T47D (cell line): ENCODE measurements around the gene THSD7A.

Source experiments
- DNase-seq, 2 experiments: peaks; one replicate each; pipeline versions ENCODE4 v3.0.0 to v3.0.0-alpha.2; 2011 to 2012; ENCODE audit warnings: low read depth in 1 of 2, low spot score in 1 of 2
- JUND ChIP-seq: IDR thresholded peaks from 2 replicates; pipeline ENCODE4 v1.6.1; 2012; ENCODE audit warnings: low read depth
- in situ Hi-C: cut with HindIII; loops from 2 replicates; pipeline ENCODE4 v1.10.0; 2016; ENCODE audit warnings: low sequenced_read_pairs, low pct_unique_long_range_greater_than_20kb

Gene THSD7A

DNA sequence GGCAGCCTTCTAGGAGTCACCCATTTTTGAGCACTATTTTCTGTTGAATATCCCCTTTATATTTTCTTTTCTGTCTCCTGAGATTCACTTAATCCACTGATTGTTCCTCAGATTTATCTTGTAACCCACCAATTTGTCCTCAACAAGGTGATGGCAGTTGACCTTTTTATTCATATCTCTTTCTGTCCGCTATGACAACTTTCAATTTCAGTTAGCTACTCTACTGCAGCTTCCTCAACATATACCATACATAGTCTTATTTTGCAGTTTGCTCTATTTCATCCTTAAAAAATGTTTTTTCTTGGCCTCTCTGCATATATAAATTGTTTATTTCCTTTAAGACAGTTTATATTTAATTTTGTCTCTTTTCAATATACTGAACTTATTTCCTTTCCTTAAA, 101.3 kb downstream of the THSD7A start:
- in situ Hi-C loops: no loop called here
- no peak for DNase-seq
- no peak for TF ChIP-seq JUND

DNA sequence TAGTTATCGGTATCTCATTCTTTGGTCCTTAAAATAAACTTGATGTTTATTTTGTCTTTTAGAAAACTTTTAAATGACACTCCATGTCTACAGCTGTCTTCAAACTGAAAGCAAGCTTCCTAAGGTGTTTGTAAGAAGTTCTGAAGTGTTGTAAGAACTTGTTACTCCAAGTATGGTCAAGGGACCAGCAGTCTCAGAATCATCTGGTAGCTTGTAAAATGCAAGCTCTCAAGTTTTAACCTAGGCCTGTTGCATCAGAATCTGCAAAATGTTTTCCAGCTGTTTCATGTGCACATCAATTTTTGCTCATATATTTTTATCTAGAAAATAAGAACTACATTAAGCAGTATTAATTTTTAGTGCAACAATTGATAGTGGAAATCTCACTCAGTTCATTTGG, 104.1 kb downstream of the THSD7A start:
- in situ Hi-C loops: no loop called here
- no peak for TF ChIP-seq JUND
- no peak for DNase-seq

DNA sequence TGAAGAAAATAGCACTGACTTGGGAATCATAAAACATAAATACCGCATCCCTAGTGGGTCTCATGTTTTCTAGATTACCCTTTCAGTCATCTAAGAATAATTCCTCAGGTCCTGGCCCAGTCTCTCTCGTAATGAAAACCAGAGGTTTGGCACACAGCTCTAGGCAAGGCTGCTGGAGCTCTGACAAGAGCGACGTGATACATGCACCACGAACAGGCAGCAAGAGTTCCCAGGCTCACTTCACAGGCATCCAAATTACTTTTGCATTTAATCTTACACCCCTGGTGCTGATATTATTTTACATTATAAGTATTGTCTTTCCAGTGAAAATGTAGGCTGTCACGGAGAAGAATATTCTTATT, 105.2 kb downstream of the THSD7A start:
- DNase-seq: no peak
- in situ Hi-C loops: no loop called here
- TF ChIP-seq JUND: no peak

DNA sequence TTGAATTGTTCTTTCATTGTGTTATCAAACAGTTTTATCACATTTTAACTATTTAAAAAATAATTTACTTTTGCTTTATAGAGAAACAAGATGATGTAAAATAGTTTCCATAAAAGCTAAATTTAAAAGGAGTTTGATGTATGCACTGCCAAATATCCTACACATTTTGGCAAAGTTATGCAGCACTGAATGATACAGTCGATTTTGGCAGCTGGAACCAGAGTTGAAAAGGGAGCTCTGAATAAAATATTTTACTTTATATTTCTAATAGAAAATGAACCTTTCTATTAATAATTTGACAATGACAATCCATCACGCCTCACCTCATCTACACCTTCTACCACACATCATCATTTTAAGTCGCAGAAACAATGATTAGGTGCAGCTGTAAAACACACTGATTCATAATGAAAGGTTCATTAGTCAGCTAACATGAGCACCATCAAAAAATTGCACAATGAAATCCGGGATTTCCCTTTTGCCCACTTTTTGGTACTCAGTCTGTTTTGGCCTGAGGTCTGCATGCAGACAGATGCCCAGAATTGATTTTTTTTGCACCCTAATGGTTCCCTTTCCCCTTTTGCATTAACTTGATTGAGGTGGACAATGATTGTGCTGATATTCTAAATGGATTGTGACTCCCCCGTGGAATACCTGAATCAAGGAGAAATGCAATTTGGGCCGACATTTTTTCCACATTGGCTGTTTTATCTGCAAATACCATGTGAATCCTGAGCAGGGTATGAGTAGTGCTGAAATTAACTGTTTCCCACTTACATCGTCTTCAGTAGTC, 105.8 kb downstream of the THSD7A start:
- in situ Hi-C loops: no loop called here
- no peak for TF ChIP-seq JUND
- DNase-seq: no peak

DNA sequence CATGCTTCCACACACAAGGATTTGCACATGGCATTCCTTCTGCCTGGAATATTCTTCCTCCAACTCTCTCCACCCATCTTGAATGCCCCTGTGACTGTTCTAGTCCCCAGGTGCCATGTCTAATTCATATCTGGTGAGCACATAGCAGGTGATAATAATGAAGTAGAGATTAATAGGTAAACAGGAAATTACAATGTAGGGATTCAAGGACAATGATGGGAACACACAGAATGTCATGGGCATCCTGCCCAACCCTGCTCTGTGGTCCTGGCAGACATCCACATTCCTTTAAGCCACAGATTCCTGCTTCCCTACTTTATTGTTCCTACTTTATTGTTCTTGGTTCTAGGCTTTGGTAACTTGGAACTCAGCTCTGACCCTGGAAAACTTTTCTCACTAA, 115.8 kb downstream of the THSD7A start:
- in situ Hi-C loops: no loop called here
- DNase-seq: peak in 1 of 2 experiments; percentile 61
- no peak for TF ChIP-seq JUND

DNA sequence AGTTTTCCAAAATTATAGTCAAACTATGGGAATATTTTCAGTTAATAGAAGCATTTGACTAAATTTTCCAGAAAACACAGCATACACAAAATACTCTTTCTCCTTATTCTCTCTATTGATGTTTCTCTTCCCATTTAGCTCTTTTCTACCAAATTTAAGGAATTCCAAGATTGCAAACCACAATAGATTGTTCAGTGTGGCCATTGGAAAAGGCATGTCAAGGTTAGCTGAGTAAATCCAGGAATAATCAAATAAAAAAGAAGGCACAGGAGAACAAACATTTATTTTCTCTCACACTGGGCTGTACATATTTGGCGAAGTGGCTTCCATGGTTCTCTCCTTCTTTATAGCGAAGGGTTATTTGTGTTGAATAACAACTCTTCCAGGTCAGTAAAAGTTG, 117.3 kb downstream of the THSD7A start:
- no peak for DNase-seq
- no peak for TF ChIP-seq JUND
- in situ Hi-C loops: no loop called here

DNA sequence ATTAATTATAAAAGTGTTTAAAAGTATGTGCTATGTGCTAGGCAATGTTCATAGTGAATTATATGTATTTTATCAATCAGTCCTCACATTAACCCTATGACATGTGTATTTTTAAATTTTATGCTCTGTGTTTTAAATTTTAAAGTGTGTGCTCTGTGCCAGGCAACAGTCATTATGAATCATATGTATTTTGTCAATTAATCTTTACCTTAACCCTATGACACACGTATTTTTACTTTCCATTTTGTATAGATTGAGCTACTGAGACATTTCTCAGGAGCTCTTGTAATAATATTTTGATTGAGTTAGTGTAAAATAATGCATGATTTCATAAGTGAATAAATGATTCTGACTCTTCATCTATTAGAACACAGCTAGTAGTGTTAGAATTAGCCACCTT, 117.8 kb downstream of the THSD7A start:
- no peak for TF ChIP-seq JUND
- no peak for DNase-seq
- in situ Hi-C loops: no loop called here

DNA sequence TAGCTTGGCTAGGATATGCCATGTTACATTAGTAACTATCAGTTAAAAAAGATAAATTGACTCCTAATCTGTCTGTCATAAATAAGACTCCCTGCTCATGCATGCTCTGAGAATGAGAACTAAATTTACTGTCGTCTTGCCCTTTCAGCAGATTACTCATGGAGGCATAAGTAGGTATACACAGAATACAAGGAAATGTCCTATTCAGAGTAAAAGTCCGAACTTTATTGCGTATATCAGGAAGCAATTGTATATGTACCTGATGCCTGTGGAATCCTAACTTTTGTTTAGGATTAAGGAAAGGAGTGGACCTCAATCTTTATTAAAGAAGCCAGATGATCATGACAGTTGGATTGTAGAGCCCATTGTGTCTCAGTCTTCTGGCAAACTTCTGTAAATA, 118.6 kb downstream of the THSD7A start:
- no peak for TF ChIP-seq JUND
- in situ Hi-C loops: no loop called here
- DNase-seq: no peak

DNA sequence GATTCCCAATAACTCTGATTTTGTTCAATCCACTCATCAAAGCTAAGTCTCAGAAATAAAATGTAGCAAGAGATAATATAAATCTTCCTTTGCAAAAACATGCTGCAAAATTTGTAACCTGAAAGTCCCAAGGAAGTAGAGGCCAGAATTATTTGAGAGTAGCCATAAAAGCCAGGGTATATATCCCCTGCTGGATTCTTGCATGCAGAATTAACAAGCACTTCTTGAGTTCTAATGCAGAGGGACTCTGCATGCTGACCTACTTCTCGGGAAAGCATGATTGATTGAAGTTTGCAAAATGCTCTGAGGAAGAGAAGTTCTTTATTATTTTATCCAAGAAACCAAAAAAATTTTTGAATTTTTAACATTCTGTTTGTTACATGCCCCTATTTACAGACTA, 121.6 kb downstream of the THSD7A start:
- TF ChIP-seq JUND: no peak
- DNase-seq: no peak
- in situ Hi-C loops: no loop called here

DNA sequence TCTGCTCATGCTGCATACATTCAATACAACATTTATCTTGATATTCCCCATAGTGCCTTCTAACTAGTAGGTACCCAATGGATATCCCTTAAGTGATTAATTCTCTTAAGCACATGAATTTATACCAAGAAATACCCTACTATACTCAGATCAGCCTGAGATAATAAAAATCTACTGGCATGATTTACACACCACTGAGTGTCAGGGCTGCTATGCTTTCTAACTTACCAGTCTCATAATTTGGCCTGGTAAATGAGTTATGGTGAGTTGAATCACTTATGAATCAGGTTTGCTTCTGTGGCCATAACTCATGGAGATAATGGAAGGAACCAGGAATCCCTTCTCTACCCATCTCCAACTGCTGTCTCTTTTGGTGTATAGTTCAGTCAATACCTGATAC, 122.8 kb downstream of the THSD7A start:
- in situ Hi-C loops: no loop called here
- DNase-seq: no peak
- no peak for TF ChIP-seq JUND

DNA sequence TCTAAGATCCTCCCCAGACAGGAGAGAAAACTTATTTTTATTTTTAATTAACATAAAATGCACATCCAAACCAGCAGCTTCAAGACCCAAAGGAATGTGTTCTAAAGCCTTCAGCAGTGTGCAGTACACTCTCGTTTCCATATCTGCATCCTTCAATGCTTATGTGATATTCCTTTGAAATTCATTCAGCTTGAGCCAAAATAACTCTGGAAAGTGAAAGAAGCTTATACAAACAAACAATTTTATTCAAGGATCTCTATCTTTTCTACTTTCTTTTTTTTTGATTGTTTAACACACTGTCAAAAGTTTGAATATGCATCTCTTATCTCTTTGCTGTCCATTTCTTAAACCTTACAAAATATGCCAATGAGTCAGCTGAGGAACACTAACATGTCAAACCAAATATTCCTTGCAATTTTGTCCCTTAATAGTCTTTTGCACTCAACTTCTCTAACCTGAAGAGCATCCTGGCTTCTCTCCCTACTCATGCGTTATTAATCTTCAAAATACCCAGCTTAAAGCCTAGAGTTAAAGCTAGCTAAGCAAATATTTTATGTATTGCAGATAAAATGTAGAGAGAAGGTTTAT, 124.3 kb downstream of the THSD7A start:
- in situ Hi-C loops: no loop called here
- DNase-seq: no peak
- no peak for TF ChIP-seq JUND

DNA sequence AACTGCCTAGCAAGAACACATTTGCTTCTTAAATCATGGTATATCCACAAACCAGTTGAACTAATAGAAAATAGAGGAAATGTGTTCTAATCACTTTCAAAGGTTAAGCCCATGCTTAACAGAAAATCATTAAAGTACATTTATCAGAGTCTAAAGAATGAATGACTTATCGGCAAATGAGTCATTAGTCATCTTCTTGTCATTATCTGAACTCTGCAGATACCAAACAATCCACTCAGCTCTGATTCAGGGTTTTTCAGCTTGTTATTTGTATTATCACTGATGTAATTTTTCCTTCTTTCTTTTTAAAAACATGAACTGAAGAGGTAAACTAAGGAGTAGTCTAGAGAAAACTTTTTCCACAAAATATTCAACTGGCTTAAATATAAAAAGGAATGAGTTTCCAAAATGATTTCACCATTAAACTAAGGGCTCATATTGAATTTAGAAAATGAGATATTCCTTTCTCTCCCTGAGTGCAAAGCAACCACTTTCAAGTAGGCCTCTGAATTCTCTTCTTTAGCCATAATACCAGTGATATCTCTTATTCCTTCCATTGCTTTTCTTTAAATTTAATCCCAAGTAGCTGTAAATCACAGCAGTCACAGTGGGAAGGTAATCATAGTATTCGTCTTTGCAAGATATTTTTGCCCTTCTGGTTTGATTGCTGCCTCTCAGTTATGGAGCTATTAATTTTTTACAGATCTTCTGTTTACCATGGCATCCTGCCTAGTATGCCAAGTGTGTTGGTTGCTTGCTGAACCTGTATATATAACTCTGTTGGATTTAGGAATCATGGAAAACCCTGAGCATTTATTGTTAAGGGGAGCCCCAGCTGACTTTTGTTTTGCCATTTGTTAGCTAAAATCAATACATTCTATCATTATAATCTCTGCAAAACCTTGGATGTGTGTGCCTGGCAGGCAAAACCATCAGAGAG, 125.1 kb downstream of the THSD7A start:
- in situ Hi-C loops: no loop called here
- no peak; the same call in 1 of the 2 replicates for TF ChIP-seq JUND
- peak in 1 of 2 experiments; percentile 50 for DNase-seq

DNA sequence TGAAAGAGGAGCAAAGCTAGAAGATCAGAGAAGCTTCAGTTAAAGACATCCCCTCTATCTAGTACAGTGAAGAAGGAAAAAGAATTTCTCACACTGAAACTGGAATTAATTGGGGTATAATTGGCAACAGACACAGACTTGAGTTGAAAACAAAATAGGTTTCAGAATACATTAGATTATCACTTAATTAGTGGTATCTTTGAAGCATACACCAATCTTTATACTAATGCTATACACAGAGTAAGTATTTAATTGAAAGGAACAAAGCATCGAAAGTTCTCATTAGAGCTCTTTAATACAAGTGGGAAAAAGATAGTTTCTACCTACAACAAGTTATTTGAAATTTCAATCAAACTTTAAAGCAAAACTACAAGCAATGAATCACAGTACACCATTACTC, 128.2 kb downstream of the THSD7A start:
- TF ChIP-seq JUND: no peak
- in situ Hi-C loops: no loop called here
- DNase-seq: no peak
